OCI-LY3 (cell line): ENCODE measurements around the gene DNAJB14.

Experiments used
- H2AFZ ChIP-seq: fragments of 200-600, 300-600 bp; shearing (Covaris generic); 2 replicates; pipeline ENCODE4 v1.6.0; 2014; ENCODE audit warnings: antibody characterized with exemption, low read depth, low read length
- H3K27ac ChIP-seq: fragments of 200-600, 300-600 bp; sonication (generic); 2 replicates; pipeline ENCODE4 v1.5.1; 2014; ENCODE audit warnings: mild to moderate bottlenecking, low read length, moderate library complexity, mixed read lengths
- H3K27me3 ChIP-seq: fragments of 200-600, 300-600 bp; sonication (generic); 2 replicates; pipeline ENCODE4 v1.6.1; 2014; ENCODE audit warnings: low read depth, low read length, mixed read lengths
- H3K36me3 ChIP-seq: fragments of 200-600, 300-600 bp; sonication (generic); replicated peaks from 2 replicates; pipeline ENCODE3; 2014; ENCODE audit warnings: low read depth, low read length, mixed read lengths
- H3K4me1 ChIP-seq: fragments of 300-600, 200-600 bp; sonication (generic); 2 replicates; pipeline ENCODE4 v1.6.1; 2014; ENCODE audit warnings: low read length, mixed read lengths
- H3K4me2 ChIP-seq: fragments of 200-600, 300-600 bp; sonication (generic); 2 replicates; pipeline ENCODE4 v1.6.1; 2014; ENCODE audit warnings: low read length, mixed read lengths
- H3K4me3 ChIP-seq: fragments of 300-600, 200-600 bp; sonication (generic); 2 replicates; pipeline ENCODE4 v1.5.1; 2014; ENCODE audit warnings: antibody characterized with exemption, mild to moderate bottlenecking, low read length, moderate library complexity
- H3K79me2 ChIP-seq: fragments of 300-600, 200-600 bp; shearing (Covaris generic); 2 replicates; pipeline ENCODE4 v1.6.1; 2014; ENCODE audit warnings: mild to moderate bottlenecking, low read length, mixed read lengths
- H3K9ac ChIP-seq: fragments of 300-600, 200-600 bp; shearing (Covaris generic); 2 replicates; pipeline ENCODE4 v1.6.0; 2014; ENCODE audit warnings: mild to moderate bottlenecking, low read length, moderate library complexity
- H3K9me3 ChIP-seq: fragments of 200-600, 300-600 bp; shearing (Covaris generic); 2 replicates; pipeline ENCODE4 v1.6.1; 2014; ENCODE audit warnings: low read length, mixed read lengths; ENCODE audit not compliant: insufficient read depth
- H4K20me1 ChIP-seq: fragments of 200-600, 300-600 bp; sonication (generic); 2 replicates; pipeline ENCODE4 v1.6.1; 2016; ENCODE audit warnings: low read length, mixed read lengths; ENCODE audit not compliant: insufficient read depth
- CTCF ChIP-seq: fragments of 200-600, 300-600 bp; sonication (generic); IDR thresholded peaks from 2 replicates; pipeline ENCODE4 v1.5.1; 2014; ENCODE audit warnings: antibody characterized with exemption, low read length, low read depth
- EZH2phosphoT487 ChIP-seq: fragments of 200-600 bp; shearing (Covaris generic); IDR thresholded peaks from 2 replicates; pipeline ENCODE4 v1.6.1; 2018; ENCODE audit warnings: antibody characterized with exemption, mixed run types, low read depth

DNAJB14 gene

DNA sequence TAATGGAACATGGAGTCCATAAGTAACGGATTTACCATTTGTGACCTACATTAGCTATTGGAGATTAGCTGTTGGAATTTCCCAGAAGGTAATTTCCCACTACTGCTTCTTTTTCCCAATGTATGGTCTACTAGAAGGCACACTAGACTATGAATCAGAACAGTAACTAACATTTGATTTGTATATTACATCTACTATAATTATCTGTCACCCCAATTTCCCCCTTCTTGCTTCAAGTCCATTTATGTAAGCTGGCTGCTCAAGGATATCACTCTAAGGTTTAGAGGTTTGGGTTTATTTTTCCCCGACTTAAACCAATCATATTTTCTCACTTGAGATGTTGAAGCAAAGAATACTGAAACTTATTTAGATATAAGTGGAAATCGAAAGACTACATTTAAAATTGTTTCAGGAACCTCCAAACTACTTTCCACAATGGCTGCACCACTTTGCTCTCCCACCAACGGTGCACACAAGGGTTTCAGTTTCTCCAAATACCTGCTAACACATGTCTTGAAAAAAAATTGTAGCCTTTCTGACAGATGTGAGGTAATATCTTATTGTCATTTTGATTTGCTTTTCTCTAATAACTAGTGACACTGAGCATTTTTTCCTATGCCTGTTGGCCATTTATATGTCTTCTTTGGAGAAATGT is 37.0 kb upstream of the DNAJB14 start:
- TF ChIP-seq EZH2phosphoT487: no peak
- TF ChIP-seq CTCF: no peak

GRCh38 chr4:99979872-99980271 is 33.5 kb upstream of the DNAJB14 start:
- Histone ChIP-seq H3K9me3 (no peaks in the 10 kb centered on the region), H3K9ac (no peak overlapping the region), H2AFZ (no peak overlapping the region), H3K79me2 (no peaks in the 10 kb centered on the region), H3K27me3 (no peaks in the 10 kb centered on the region), H3K4me1 (peaks cover 5% of the 10 kb centered on the region; the same call in 1 of the 2 replicates), H3K4me2 (no peak overlapping the region), H3K36me3 (no peaks in the 10 kb centered on the region), H3K27ac (no peak overlapping the region), H3K4me3 (no peak overlapping the region), H4K20me1 (no peaks in the 10 kb centered on the region)
- TF ChIP-seq CTCF (no peak), EZH2phosphoT487 (no peak)

More for the DNA sequence above, 37.0 kb upstream of the DNAJB14 start:
- H3K27me3 ChIP-seq: no peaks in the 10 kb centered on the region
- H3K9me3 ChIP-seq: no peaks in the 10 kb centered on the region
- no peaks in the 10 kb centered on the region for H3K79me2 ChIP-seq
- H2AFZ ChIP-seq: no peak overlapping the region
- H3K27ac ChIP-seq: no peak overlapping the region
- peaks cover 5% of the 10 kb centered on the region; the same call in 1 of the 2 replicates for H3K4me1 ChIP-seq
- H4K20me1 ChIP-seq: no peaks in the 10 kb centered on the region
- no peak overlapping the region for H3K4me3 ChIP-seq
- H3K36me3 ChIP-seq: no peaks in the 10 kb centered on the region
- no peak overlapping the region for H3K4me2 ChIP-seq
- H3K9ac ChIP-seq: no peak overlapping the region

GRCh38 chr4:99971453-99972111 is 25.2 kb upstream of the DNAJB14 start:
- no peaks in the 10 kb centered on the region for H3K79me2 ChIP-seq
- H3K9ac ChIP-seq: no peak overlapping the region
- no peaks in the 10 kb centered on the region for H3K27me3 ChIP-seq
- no peaks in the 10 kb centered on the region for H3K36me3 ChIP-seq
- TF ChIP-seq CTCF (no peak), EZH2phosphoT487 (no peak)
- H3K4me1 ChIP-seq: peaks cover 2% of the 10 kb centered on the region; the same call in 1 of the 2 replicates
- H3K4me3 ChIP-seq: no peak overlapping the region
- no peaks in the 10 kb centered on the region for H4K20me1 ChIP-seq
- no peak overlapping the region for H2AFZ ChIP-seq
- no peaks in the 10 kb centered on the region for H3K9me3 ChIP-seq
- H3K27ac ChIP-seq: no peak overlapping the region
- no peak overlapping the region for H3K4me2 ChIP-seq

GRCh38 chr4:99968330-99968729 is 21.9 kb upstream of the DNAJB14 start:
- no peak overlapping the region for H2AFZ ChIP-seq
- TF ChIP-seq CTCF (no peak), EZH2phosphoT487 (no peak)
- H3K27me3 ChIP-seq: no peaks in the 10 kb centered on the region
- no peaks in the 10 kb centered on the region for H3K9me3 ChIP-seq
- H3K9ac ChIP-seq: no peak overlapping the region
- no peak overlapping the region for H3K27ac ChIP-seq
- H3K79me2 ChIP-seq: no peaks in the 10 kb centered on the region
- H3K4me3 ChIP-seq: no peak overlapping the region
- H4K20me1 ChIP-seq: no peaks in the 10 kb centered on the region
- no peak overlapping the region for H3K4me2 ChIP-seq
- peaks cover 2% of the 10 kb centered on the region; the same call in 1 of the 2 replicates for H3K4me1 ChIP-seq
- H3K36me3 ChIP-seq: no peaks in the 10 kb centered on the region
